HT-29 (cell line): Measurements from ENCODE around the gene STYXL2. TPM values are rescaled to one million over a fixed set of nuclear protein-coding genes. Genes with fewer than 3 reads are reported as not detected.

ENCODE experiments used
- DNase-seq: peaks from one replicate; pipeline ENCODE4 v3.0.0-alpha.2; 2015; ENCODE audit warnings: low spot score
- total RNA-seq: library from RNA; depleted of rRNA; stranded (reverse); fragments of >200 nt; shearing (Covaris generic); gene quantifications from 2 replicates; pipeline ENCODE4 v1.2.3, GENCODE V29; 2014; rRNA removed

Gene STYXL2
- not detected in 2 replicates for total RNA-seq

- no peak for DNase-seq
Observed at GRCh38 chr1:167093846-167094516, at the start of gene STYXL2. Gene STYXL2 (plus strand): TSS chr1:167094075. CDS start chr1:167094850, 775 bp downstream.

GRCh38 chr1:167051907-167052306, 42.0 kb upstream of the STYXL2 start:
- no peak for DNase-seq

DNA sequence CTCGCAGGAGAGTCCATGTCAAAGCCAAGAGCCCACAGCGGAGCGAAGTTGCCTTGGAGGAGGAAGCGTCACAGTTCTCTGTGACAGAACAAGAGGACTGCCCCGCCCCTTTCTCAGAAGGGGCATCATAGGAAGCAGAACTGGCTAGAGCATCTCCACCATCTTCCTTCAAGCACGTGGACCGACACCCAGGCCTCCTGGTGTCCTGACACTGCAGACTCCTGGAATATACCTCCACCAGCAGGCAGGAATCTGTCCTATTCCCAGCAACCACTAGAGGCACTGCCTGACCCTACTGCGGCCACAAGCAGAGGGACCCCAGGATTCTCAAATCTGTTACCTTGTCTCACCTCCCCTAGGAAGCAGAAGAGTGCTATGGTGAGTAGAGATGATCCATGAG, 41.5 kb upstream of the STYXL2 start:
- DNase-seq: peak; percentile 35

- DNase-seq: no peak
Observed at GRCh38 chr1:167054531-167054930, 39.3 kb upstream of the STYXL2 start.

DNA sequence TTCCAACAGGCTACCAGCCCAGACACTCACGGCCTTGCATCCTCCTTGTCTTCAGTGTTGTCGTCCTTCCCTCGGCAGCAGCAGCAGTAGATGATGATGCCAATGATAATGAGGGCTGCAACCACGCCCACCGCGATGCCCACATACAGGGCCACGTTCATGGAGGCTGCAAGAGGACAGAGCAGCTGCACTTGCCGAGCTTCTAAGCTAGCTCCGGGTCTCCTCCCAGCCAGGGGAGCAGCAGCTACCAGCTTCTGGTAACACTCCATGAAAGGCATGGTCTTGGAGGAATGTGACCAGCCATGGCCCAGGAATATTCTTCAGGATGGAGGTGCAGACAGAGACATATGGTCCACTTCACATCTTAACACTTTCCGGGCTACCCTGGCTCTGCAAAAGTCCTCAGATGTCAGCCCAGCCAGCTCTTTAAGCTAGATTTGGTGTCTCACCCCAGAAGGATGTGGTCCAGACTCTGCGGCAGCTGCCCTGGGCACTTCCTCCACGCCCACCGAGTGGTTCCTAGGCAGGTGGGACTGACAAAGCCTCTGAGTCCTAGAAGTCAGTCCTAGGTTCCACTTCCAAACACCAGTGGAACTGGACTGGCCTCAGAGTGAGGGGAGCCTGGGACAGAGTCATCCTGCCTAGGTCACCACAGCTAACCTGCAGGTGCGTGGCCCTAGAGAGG, 38.8 kb upstream of the STYXL2 start:
- DNase-seq: no peak

DNA sequence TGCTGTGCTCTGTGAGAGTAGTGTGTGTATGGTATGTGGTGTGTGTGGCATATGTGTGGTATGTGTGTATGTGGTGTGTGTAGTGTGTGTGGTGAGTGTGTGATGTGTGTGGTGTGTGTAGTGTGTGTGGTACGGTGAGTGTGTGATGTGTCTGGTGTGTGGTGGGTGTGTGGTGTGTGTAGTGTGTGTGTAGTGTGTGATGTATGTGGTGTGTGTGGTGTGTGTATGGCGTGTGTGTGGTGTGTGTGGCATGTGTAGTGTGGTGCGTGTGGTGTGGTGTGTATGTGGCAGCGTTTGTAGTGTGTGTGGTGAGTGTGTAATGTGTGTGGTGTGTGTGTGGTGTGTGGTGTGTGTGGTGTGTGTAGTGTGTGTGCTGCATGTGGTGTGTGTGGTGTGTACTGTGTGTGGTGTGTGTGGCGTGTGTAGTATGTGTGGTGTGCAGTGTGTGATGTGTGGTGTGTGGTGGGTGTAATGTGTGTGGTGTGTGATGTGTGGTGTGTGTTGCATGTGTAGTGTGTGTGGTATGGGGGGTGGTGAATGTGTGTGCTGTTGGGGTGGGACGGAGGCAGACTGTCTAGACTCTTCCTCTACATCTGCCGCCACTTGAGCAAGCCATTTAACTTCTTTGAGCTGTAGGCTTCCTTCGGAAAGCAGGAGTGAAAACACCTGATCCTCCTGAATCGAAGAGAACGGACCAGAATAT, 37.2 kb upstream of the STYXL2 start:
- no peak for DNase-seq

DNA sequence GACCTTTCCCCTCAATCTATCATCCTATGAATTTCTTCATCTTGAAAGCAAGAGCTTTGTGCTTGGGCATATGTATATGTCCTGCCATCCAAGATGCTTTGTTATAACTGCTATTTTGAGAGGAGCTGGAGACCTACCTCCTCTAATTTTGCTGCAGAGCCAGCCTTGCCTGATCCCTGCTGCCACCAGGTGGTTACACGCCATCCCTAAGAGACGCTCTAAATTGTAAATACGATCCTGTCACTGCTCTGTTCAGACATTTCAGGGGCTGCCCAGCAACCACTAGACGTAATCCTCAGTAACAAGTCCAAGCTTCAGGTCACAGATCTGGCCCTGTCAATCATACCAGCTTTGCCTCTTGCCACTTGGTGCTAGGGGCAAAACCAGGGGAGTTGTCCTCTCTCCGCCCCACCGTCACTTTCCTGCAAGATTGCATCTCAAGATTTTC, 36.6 kb upstream of the STYXL2 start:
- peak; percentile 68 for DNase-seq

GRCh38 chr1:167059045-167059808, 34.6 kb upstream of the STYXL2 start:
- peak; percentile 87 for DNase-seq

DNA sequence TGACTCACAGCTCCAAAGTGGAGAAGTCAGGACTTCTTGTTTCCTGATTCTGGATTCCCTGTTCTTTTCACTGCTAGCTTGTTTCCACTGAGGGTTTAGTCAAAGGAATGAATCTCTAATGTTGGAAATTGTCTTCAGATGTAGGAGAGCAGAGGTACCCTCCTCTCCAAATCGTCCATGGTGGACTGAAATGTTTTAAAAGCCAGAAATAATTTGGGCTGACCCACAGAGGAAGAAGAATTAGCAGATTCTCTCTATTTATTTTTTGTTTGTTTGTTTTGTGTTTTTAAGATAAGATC, 34.1 kb upstream of the STYXL2 start:
- DNase-seq: no peak

GRCh38 chr1:167060141-167061072, 33.5 kb upstream of the STYXL2 start:
- peak; percentile 25 for DNase-seq

DNA sequence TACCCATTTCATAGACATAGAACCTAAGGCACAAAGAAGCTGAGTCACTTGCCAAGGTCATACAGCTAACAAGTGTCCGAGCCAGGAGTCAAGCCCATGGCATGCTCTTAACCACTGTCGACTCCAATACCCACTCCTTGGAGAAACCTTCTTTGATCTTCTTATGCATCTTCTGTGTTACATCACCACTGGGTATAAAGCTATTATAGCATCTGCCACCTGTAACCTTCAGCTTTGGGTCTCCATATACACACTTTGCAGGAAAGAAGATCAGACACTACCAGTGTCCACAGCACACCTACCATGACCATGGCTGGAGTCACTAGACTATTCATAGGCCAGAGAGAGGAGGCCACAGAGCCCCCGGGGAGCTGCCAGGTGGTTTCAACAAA, 32.8 kb upstream of the STYXL2 start:
- no peak for DNase-seq

- DNase-seq: no peak
Observed at GRCh38 chr1:167064621-167065020, 29.3 kb upstream of the STYXL2 start.

DNA sequence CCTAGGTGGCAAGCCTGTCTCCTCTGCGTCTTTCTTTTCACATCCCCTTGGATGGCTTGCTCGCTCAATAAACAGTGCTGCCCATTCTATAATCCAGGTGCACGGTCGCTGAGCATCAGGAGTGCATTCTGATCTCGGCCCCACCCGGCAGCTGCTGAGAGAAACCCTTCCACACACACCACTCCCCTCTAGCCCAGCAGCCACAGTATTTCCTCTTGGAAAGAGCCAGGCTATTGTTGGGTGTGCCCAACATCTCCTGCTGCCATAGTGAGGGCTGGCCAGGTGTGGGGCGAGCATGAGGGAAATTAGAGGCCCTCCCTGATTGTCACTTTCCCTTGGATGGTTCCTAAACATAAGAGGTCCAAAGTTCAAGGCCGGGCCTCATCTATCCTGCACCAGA, 28.4 kb upstream of the STYXL2 start:
- DNase-seq: no peak

DNA sequence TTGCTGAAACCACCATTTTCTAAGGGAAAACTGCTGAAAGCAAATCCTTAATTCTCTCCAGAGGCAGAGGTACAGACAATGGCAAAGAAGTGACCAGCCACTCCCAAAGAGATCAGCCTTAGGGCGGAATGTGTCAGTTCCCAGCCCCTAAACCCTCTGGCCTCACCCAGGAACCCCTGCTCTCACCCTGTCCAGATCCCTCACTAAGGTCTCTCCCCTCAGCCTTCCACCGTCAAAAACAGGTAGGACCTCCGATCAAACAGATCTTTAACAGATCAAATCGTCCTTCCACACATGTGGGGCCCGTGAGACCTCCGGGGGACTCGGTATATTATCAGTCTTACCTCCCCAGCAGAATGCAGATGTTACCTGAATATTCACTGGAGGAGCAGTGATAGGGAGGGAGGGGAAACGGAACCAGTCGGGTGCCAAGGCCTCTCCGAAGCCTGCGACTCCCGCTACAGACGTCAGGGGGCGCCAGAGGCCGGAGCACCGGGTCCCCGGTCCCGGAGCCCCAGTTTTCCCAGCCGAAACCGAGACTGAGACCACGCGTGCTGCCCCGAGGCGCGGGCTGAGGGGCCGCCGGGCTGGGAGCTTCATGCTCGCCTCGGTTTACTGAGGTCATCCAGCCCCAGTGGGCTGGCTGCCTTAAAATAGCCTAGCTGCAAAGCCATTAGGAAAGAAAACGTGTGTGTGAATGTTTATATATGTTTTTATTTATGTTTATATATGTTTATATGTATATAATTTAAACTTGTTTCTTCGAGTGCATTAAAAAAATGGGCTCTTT, 27.3 kb upstream of the STYXL2 start:
- DNase-seq: peak; percentile 85

DNA sequence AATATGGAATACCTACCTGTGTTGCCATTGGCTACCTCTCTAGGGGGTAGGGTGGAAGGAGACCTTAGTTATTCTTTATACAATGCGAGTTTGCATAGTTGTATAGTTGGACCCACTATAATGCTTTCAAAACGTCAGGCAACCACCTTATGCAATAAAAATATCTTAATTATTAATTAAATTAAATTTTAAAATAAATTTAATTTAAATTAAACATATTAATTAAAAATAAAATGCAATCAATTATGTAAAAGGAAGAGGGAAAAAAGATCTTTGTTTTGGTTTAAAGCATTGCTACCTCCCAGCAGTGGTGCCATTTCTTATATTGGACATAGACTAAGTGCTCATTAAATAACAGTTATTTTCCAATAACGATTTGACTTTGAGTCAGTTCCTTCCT, 26.0 kb upstream of the STYXL2 start:
- DNase-seq: no peak

DNA sequence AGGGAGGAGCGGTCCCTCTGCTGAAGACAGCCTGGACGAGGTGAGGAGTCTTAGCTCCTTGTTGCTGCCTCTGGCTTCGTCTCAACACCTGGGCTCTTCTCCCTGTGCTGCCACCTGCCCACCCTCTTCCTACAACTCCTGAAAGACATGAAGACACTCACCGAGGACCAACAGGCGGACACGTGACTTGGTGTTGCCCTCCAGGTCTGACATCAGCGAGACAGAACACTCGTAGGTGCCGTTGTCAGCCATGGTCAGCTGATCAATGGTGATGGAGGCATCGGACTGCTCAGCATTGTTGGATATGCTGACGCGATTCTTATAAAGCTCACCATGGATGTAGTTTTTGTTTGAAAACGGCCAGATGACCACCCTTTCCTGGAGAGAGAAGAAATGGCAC, 25.1 kb upstream of the STYXL2 start:
- no peak for DNase-seq

DNA sequence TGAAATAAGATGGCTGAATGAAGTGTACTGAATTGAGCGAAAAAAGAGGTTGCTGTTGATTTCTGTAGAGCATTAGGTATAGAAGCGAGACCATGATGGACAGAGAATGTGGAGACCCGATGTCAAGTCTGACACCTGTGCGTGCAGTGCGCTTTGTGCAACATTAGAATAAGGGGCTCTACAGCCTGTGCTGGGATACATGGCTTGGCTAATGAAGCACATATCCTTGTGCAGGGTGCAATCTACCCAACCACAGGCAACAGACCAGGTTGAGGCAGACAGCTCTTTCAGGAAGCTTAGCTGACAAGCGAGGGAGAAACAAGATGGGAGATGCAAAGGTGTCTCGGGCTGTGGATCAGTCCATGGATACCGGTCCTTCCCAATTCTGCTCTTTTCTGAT, 22.6 kb upstream of the STYXL2 start:
- no peak for DNase-seq

- DNase-seq: no peak
Observed at GRCh38 chr1:167076136-167076710, 17.7 kb upstream of the STYXL2 start.

GRCh38 chr1:167077128-167077867, 16.6 kb upstream of the STYXL2 start:
- peak; percentile 58 for DNase-seq
